M059J (cell line): ENCODE measurements around the gene ZHX3. TPM values are rescaled to one million over a fixed set of nuclear protein-coding genes. Genes with fewer than 3 reads are reported as not detected.
"Not testable (repeated sequence)": the region's sequence is repeated elsewhere in the genome, so short reads cannot be mapped to it uniquely, and the experiment has no call there.

Experiments used
- DNase-seq: peaks from one replicate; pipeline ENCODE4 v3.0.0-alpha.2; 2012; ENCODE audit warnings: low read depth
- total RNA-seq: library from RNA; depleted of rRNA; stranded (reverse); fragments of >200 nt; shearing (Covaris generic); gene quantifications from 2 replicates; pipeline ENCODE4 v1.2.3, GENCODE V29; 2014; rRNA removed

Gene ZHX3
- total RNA-seq, 1 experiment from 2014 or later, result 42.6 TPM

DNA sequence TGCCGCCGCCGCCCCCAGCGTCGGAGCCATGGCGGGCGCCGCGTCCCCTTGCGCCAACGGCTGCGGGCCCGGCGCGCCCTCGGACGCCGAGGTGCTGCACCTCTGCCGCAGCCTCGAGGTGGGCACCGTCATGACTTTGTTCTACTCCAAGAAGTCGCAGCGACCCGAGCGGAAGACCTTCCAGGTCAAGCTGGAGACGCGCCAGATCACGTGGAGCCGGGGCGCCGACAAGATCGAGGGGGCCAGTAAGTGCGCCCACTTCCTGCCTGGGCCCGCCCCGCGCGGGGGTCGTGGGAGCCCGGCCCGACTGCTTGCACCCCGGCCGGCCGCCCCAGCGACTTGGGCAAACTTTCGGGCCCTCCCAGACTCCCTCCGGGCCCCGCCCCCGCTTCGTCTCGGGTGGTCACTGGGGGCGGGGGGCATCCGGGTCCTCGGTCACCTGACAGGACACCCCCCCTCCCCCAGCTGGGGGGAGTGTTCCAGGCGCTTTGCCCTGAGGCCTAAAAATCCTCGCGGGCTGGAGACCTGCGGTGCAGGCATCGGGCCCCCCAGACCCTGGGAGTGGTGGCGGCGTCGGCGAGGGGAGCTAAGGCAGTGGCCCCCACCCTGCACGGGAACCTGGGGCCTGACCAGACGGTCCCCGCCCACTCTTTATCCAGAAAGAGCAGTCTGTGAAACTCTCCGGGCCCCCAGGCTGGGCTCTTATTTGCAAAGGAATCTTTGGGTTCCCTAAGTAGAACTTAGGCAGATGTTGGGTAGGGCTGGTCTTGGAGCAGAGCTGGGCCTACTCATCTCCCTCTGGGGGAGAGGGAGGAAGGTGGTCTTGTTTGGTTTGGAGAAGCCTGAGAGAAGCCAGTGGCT lies 179.7 kb downstream of the ZHX3 start:
- DNase-seq, result peak; percentile 75

DNA sequence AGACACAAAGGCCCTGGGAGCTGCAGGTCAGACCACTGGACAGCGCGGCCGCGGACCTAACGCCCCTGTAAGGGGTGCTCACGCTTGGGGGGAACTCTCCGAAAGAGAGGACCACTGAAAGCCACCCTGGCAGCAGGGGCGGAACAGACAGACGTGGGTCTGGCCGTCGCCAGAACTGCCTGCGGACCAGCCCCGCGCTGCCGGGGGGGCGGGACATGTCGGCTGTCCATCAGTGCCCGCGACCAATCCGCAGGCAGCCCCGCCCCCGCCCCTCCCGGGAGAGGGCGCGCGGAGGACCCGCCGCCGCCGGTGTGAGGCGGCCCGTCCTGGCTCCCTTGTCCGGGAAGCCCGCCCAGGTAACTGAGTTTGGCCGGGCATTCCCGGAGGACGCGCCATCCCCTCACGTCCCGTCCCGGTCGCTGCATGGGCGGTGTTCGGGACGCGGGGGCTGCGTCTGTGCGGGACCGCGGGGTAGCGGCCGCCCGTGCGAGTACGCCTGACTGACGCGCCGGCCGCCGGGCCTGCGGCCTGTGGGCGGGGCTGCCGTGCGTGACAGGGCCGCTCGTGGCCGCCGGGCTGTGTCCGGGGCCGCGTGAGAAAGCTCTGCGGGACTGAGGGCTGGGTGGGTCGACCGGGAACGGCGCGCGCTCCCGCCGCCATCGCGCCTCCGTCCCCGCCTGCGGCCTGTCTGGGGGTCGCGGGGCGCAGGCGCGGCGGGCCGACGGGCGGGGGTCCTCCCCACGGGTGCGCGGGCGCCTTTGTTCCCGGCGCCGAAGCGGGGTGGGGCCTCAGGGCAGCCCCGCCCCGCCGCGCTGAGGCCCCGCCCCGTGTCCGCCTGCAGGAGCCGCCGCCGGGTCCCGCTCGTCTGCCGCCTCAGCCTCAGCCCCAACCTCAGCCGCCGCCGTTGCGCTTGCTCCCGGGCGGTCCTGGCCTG lies 180.6 kb downstream of the ZHX3 start, which contains the start of gene PLCG1:
TSS of gene PLCG1 (plus strand) at position 864 of the 934 bp plus-strand sequence. CDS start 99 bp downstream, outside the sequence.
- peak; percentile 82 for DNase-seq

DNA sequence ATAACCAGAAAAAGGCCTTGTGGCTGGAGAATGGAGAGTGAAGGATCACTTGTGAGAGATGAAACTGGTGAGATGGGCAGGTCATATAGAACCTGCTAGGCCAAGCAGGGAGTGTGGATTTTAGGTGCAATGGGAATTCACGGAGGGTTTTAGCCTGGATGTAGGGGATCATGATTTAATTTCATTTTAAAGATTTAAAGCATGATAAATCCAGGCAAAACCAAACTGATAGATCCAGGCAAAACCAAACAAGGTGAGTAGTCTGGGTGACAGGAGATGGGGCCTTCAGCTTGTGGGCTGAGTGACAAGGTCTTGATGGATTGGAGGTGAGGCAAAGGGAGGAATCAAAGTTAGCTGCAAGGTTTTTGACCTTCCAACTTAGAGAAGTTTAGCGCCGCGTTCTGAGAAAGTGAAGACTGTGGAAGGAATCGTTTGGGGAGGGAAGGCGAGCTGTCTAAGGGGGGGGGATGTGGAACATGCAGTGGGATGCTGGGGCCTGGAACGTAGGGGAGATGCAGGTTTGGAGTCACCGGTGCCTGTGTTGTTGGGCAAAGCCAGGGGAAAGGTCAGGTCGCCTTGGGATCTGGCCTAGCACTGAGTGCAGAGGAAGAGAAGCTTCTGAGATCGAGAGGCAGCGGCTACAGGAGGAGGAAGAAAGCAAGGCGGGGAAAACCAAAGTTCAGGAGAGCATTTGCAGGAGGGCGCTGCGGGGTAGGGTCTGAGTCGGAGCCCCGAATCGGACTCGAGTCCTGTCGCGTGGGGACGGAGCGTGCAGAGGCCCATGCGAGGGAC lies 181.4 kb downstream of the ZHX3 start:
- peak; percentile 21 for DNase-seq

DNA sequence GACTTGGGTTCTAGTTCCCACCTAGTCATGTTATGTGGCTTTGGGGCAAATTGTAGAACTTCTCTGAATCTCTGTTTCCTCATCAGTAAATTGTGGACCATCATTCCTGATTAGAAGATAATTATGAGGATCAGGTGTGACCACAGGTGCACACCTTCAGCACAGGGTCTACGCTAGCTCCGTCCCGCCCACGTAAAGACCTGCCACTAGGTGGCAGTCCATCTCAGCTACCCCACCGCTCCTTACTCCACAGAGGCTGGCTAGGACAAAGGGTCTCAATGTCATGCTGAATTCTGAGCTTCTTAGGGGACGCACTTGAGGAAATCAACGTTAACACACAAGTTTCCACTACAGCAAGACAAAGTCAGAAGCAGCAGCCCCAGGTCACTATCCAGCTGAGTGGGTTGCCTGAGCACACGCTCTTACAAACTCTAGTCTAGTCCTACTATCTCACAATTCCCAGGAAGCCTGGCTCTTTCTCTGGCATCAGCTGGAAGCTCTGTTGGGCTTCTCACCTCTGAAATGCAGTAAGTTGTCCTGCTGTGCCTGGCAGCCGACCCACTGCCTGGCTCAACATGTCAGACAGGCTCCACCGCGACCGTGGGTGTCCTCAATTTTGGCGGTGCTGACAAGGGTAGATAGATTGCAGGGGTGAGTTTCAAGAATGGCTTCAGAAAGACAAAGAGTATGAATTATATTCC lies 182.2 kb downstream of the ZHX3 start:
- DNase-seq, result peak; percentile 27

DNA sequence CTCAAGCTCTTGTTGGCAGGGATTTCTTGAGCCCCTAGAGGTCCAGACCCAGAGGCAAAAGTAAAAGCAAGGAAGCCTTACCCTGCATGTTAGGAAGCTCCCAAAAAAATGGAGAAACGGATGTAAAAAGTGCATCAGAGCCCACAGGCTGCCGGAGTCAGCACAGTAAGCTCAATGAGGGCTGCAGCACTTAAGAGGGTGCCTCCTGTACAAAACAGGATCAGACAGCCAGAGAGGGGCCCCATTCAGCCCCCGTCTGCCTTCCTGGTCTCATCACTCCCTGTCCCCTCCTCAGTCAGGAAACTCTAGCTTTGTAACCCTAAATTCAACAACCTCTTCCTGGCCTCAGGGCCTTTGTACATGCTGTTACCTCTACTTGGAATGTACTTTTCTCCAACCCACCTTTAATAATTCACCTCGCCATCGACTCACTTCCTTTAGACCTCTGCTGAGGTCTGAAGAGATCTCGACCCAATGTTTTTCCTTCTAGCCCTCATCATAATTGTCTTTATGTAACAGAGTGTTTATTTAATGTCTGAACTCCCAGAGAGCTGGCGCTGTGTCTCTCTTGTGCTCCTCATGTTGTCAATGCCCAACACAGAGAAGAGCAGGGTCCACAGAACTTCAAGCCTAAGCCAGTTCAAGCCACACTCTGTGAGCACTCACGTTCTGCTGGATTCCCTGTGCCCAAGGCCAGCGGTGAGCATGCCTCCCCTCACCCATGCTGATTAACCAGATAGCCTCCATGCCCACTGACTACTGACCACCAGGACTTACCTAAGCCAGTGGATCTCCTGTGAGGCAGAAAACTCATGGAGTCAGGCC lies 183.0 kb downstream of the ZHX3 start:
- peak; percentile 22 for DNase-seq

DNA sequence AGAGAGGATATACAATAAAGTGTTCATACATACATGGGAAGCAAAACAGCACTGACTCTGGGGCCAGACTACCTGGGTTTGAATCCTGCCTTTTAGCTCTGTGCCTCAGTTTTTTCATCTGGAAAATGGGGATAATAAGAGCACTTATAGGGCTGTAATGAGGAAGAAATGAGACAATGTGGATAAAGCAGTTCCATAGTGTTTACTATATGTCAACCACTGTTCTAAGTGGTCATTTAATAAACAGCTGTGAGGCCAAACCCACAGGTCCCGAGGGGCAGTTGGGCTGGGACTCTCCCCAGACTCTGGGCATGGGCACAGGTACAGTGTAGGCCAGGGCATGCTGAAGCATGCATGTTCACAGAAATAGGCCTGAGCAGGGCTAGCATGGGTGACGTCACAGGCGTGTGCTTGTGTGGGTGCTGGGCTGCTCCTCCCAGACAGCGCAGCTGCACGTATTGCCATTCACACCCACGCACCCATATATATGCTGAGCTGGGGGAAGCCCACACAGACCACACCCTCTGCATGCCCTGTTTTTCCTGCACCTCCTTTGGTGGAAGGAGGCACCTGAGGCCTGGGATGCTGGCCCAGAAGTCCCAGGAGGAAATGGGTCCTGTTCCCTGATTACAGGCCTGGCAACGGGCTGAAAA lies 183.7 kb downstream of the ZHX3 start:
- DNase-seq, result no peak

DNA sequence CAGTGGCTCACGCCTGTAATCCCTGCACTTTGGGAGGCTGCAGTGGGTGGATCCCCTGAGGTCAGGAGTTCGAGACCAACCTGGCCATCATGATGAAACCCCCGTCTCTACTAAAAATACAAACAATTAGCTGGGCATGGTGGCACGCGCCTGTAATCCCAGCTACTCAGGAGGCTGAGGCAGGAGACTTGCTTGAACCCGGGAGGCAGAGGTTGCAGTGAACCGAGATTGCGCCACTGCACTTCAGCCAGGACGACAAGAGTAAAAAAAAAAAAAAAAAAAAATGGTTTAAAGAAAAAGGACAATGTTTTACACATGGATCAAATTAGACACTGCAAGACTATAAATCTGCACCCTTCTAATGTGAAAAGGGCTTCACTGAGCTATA lies 185.1 kb downstream of the ZHX3 start:
- not testable (repeated sequence) for DNase-seq

DNA sequence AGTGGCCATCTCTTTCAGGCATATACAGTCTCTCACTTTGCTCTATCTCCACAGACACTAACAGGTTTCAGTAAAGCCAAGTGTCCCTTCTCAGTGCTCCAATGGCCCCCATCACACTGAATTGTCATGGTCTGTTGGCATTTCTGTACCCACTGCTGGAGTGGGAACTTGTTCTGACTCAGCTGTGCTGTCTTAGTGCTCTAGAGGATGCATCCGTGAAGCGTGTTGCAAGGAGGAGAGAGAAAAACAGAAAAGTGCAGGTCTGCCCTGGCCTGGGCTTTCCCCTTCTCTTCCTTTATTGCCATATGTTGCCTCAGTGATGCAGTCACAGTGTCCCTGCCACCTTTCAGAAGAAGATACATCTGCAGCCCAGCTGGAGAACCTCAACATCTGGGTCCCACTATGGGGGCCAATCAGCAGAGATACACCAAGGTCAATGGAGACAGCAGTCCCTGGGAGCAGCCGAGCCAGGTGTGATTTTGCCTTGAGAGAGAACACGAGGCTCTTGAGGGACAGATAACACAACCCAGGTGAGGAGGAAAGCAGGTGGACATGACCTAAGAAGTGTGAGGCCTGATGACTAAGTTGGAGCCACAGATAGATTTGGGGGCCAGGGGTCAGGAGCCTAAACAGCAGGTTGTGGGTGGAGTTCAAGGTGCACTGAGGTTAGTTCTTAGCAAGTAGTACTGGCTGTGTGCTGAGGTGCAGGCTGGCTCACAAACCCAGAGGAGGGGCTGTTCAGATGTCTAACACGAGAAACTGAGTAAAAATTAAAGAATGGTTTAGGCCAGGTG lies 185.7 kb downstream of the ZHX3 start:
- no peak for DNase-seq

Other genes starting within 250 kb of the ZHX3 start
- gene PLCG1, start 180.2 kb downstream of the ZHX3 start, total RNA-seq, result 59.4 and 65.7 TPM in 2 replicates
- 0.05 and 0.76 TPM in 2 replicates for gene LPIN3, start 23.1 kb upstream of the ZHX3 start, total RNA-seq
- not detected in 2 replicates for gene EMILIN3, start 49.1 kb upstream of the ZHX3 start, total RNA-seq